Measurements from ENCODE around the gene TBC1D3G.
"Not testable (repeated sequence)": the region's sequence is repeated elsewhere in the genome, so short reads cannot be mapped to it uniquely, and the experiment has no call there.

Gene TBC1D3G

DNA sequence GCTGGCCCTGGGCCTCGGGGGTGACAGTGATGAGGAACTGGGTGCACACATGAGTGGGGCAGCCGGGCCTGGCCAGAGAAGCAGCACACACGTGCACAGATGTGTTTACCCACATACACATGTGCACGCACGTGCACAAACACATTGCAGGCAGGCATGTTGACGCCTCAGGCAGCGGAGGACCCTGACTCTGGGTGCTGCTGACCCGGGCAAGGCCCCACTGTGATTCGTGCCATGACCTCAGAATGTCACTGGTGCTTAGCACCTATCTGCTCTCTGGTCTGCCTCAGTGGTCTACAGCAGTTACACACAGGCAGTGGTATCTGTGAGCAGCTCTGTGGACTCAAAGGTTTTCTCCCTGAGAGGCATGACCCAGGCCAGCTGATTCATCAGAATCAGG, at the start of gene TBC1D3G:
Gene TBC1D3G, plus strand, starts transcription at position 301 of the 400 bp plus-strand sequence. CDS start 1,528 bp downstream, outside the sequence.
- not testable (repeated sequence) for DNase-seq

DNA sequence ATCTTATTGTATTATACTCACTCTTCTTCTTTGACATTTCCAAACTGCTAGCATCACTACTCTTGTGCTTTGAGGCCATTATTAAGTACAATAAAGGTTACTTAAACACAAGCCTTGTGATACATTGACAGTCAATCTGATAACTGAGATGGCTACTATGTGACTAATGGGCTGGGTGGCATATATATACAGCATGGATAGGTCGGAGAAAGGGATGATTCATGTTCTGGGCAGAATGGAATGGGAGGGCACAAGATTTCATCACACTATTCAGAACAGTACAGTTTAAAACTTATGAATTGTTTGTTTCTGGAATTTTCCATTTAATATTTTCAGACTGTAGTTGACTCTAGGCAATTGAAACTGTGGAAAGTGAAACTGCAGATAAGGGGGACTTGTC, 40.4 kb upstream of the TBC1D3G start:
- DNase-seq: not testable (repeated sequence)

GRCh38 chr17:36284219-36284618, 39.5 kb upstream of the TBC1D3G start:
- DNase-seq: not testable (repeated sequence)

DNA sequence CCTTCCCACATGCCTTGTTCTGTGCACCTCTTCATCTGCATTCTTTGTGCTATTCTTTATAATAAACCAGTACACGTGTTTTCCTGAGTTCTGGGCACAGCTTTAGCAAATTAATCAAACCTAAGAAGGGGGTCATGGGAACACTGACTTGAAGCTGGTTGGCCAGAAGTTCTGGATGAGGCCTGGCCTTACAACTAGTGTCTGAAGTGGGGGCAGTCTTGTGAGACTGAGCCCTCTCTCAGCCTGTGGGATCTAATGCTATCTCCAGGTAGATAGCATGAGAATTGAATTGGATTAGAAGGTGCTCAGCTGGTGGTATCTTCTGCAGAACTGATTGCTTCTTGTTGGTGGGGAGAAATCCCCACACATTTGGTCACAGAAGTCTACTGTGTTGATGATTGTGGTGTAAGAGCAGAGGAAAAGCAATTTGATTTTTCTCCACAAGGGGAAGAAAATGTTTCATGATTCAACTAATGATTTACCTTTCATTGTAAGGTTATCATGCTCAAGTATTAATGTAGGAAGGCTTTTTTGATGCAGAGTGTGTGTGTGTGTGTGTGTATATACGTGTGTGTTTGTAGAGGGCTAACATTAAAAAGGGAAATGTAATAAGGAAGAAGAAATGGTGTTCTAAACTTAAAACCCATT, 33.6 kb upstream of the TBC1D3G start:
- not testable (repeated sequence) for DNase-seq

DNA sequence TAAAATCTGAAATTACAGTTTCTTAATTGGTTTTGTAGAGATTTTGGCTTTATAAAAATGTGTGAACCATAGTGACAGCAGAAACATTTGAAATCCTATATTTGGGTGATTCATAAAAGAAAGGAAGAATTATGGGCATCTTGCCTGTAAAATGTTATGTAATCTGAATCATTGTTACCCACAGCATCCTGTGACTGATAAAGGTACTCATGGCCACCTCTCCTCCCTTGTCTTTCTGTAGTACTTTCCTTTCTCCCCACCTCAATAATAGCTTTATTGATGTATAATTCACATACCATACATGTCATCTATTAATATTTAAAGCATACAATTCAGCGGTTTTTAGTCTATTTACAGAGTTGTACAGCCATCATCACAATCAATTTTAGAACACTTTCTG, 28.5 kb upstream of the TBC1D3G start:
- not testable (repeated sequence) for DNase-seq

DNA sequence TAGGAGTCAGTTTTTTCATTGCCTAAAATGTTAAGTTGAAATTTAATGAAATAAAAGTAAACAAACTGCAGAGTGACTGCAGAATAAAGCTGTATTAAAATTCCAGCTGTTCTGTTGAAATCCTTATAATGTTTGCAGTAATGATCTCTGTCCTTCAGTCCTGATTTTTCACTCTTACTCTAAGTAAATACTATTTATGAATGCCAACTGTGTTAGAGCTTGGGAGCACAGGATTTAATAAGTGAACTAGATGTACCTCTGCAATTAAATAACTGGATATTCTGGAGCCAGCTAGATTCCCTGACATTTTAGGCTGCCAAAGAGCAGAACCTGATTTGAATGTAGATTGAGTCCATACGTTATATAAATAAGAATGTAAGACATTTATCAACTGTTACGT, 7.9 kb upstream of the TBC1D3G start:
- DNase-seq: not testable (repeated sequence)

DNA sequence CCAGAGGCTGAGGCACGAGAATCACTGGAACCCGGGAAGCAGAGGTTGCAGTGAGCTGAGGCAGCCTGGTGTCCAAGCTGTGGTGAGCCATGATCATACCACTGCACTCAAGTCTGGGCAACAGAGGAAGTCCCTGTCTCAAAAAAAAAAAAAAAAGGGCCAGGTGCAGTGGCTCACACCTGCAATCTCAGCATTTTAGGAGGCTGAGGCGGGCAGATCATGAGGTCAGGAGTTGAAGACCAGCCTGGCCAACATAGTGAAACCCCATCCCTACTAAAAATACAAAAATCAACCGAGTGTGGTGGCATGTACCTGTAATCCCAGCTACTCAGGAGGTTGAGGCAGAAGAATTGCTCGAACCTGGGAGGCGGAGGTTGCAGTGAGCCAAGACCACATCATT, 38.8 kb downstream of the TBC1D3G start:
- not testable (repeated sequence) for DNase-seq

DNA sequence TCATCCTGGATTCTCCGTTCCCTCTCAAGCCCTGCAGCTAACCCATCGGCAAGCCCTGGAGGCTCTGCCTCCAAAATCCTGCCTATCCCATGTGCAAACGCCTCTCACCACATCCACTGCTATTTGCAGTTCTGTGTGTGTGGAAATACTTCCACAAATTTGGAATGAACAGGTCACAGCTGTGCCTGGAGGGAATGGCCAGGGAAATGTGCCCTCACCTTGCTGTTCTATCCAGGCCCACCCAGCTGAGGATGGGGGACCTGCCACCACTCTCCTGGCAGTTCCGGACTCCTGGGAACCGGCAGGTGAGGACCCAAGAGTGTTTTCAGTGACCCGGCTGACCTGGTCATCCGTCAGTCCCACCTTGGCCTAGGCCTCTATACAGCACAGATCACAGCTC, 52.3 kb downstream of the TBC1D3G start:
- not testable (repeated sequence) for DNase-seq

Data from HCEC 1CT (cell line).